Liver (tissue), 9 donors: ENCODE results near the gene STYXL2. TPM values are rescaled to one million over a fixed set of nuclear protein-coding genes. Genes with fewer than 3 reads are reported as not detected.

Experiments
- DNase-seq: peaks from one replicate; pipeline ENCODE4 v3.0.0-alpha.2; 2017; ENCODE audit warnings: low spot score
- H3K27ac ChIP-seq, 2 donors: one replicate each; pipeline ENCODE4 v1.7.0; 2013; ENCODE audit warnings: inconsistent platforms in 2 of 2, low read length in 2 of 2, control low read depth in 1 of 2, low read depth in 1 of 2, mild to moderate bottlenecking in 1 of 2
- H3K27me3 ChIP-seq, 4 donors: one replicate each; pipeline versions ENCODE4 v1.6.1 to v1.7.0; 2013; ENCODE audit warnings: low read length in 3 of 4, inconsistent platforms in 1 of 4, mild to moderate bottlenecking in 1 of 4, moderate library complexity in 1 of 4; ENCODE audit not compliant: control insufficient read depth in 4 of 4, insufficient read depth in 4 of 4
- H3K36me3 ChIP-seq, 4 donors: one replicate each; pipeline versions ENCODE4 v1.6.1 to v1.7.0; 2013; ENCODE audit warnings: low read length in 3 of 4, mild to moderate bottlenecking in 3 of 4, low read depth in 1 of 4, moderate library complexity in 1 of 4; ENCODE audit not compliant: control insufficient read depth in 4 of 4, insufficient read depth in 3 of 4
- H3K4me1 ChIP-seq, 4 donors: one replicate each; pipeline versions ENCODE4 v1.6.1 to v1.7.0; 2013; ENCODE audit warnings: low read length in 3 of 4, mild to moderate bottlenecking in 3 of 4, moderate library complexity in 1 of 4; ENCODE audit not compliant: control insufficient read depth in 4 of 4, insufficient read depth in 4 of 4
- H3K4me3 ChIP-seq, 3 donors: one replicate each; pipeline versions ENCODE4 v1.6.1 to v1.7.0; 2013; ENCODE audit warnings: low read length in 3 of 3, control low read depth in 1 of 3, low read depth in 1 of 3, mild to moderate bottlenecking in 1 of 3
- H3K9ac ChIP-seq, 2 donors: one replicate each; pipeline ENCODE4 v1.7.0; 2013; ENCODE audit warnings: low read length in 2 of 2, mild to moderate bottlenecking in 2 of 2, moderate library complexity in 2 of 2, control low read depth in 1 of 2, low read depth in 1 of 2
- H3K9me3 ChIP-seq, 4 donors: one replicate each; pipeline versions ENCODE4 v1.6.1 to v1.7.0; 2013; ENCODE audit warnings: low read length in 3 of 4; ENCODE audit not compliant: control insufficient read depth in 4 of 4
- ATF3 ChIP-seq: IDR thresholded peaks from 2 replicates; pipeline ENCODE4 v1.6.1; 2016; ENCODE audit warnings: antibody characterized with exemption
- CTCF ChIP-seq: fragments of 150-350 bp; IDR thresholded peaks from 2 replicates; pipeline ENCODE4 v1.5.1; 2017; ENCODE audit warnings: improper control_type of control experiment, low read depth, low read length; ENCODE audit not compliant: missing input control
- FOXA1 ChIP-seq: IDR thresholded peaks from 2 replicates; pipeline ENCODE4 v1.6.1; 2016; ENCODE audit warnings: antibody characterized with exemption
- GABPA ChIP-seq, 2 donors: IDR thresholded peaks in 1 of 2; conservative IDR thresholded peaks in 1 of 2; 2 replicates each; pipeline ENCODE4 v1.6.1; 2016; ENCODE audit warnings: antibody characterized with exemption in 2 of 2, mild to moderate bottlenecking in 1 of 2, moderate library complexity in 1 of 2
- HNF4A ChIP-seq, 2 donors: conservative IDR thresholded peaks; 2 replicates each; pipeline ENCODE4 v1.6.1; 2016; ENCODE audit warnings: antibody characterized with exemption in 2 of 2, mild to moderate bottlenecking in 2 of 2
- HNF4G ChIP-seq: IDR thresholded peaks from 2 replicates; pipeline ENCODE4 v1.6.1; 2016; ENCODE audit warnings: antibody characterized with exemption
- JUND ChIP-seq, 2 donors: IDR thresholded peaks; 2 replicates each; pipeline ENCODE4 v1.6.1; 2016; ENCODE audit warnings: antibody characterized with exemption in 2 of 2
- MAX ChIP-seq: IDR thresholded peaks from 2 replicates; pipeline ENCODE4 v1.6.1; 2016; ENCODE audit warnings: antibody characterized with exemption
- NR2F2 ChIP-seq: IDR thresholded peaks from 2 replicates; pipeline ENCODE4 v1.6.1; 2016; ENCODE audit warnings: antibody characterized with exemption
- REST ChIP-seq: IDR thresholded peaks from 2 replicates; pipeline ENCODE4 v1.6.1; 2016; ENCODE audit warnings: antibody characterized with exemption, mild to moderate bottlenecking
- RXRA ChIP-seq, 2 donors: IDR thresholded peaks; 2 replicates each; pipeline ENCODE4 v1.6.1; 2017 to 2018; ENCODE audit warnings: antibody characterized with exemption in 2 of 2, mild to moderate bottlenecking in 1 of 2
- TAF1 ChIP-seq: conservative IDR thresholded peaks from 2 replicates; pipeline ENCODE4 v1.6.1; 2016; ENCODE audit warnings: antibody characterized with exemption, mild to moderate bottlenecking
- ZBTB33 ChIP-seq: IDR thresholded peaks from 2 replicates; pipeline ENCODE4 v1.6.1; 2016; ENCODE audit warnings: antibody characterized with exemption
- WGBS: extraction: QIAGEN DNeasy Blood & Tissue Kit; methylation state at CpG from one replicate; pipeline ENCODE4 v1.1.7; 2013; 5-methylcytosine and 5-hydroxymethylcytosine counted together
- polyA plus RNA-seq, 2 donors: library from polyadenylated mRNA; stranded (reverse) in 1 of 2; unstranded in 1 of 2; fragments of 200-250 nt in 1 of 2; fragments of >200 nt in 1 of 2; fragmentation: Nextera tagmentation in 1 of 2; extraction: Ambion mirVana in 1 of 2; gene quantifications; one replicate each; pipeline versions ENCODE4 v1.2.1 to v1.2.3, GENCODE V29; 2013 to 2015
- total RNA-seq, 2 donors: library from RNA; depleted of rRNA; stranded (reverse); fragments of >200 nt; gene quantifications; one replicate each; pipeline ENCODE4 v1.2.3, GENCODE V29; 2014
- donor health status: healthy.
- donor health status: healthy.
- donor health status: healthy.
- donor health status: healthy.
- donor health status: healthy.

STYXL2 gene
- total and polyA plus RNA-seq, 4 donors, result 0.28 TPM; not detected in 3

GRCh38 chr1:167137793-167138510 is 44.1 kb downstream of the STYXL2 start:
- WGBS, result 63% methylated on average over 3 of the region's 3 CpGs
- DNase-seq, result no peak
- H3K27me3 ChIP-seq, result no peaks in the 10 kb centered on the region
- no peaks in the 10 kb centered on the region for H3K4me1 ChIP-seq
- no peaks in the 10 kb centered on the region for H3K36me3 ChIP-seq
- TF ChIP-seq FOXA1, result no peak
- no peak for TF ChIP-seq CTCF
- no peak for TF ChIP-seq REST
- no peak for TF ChIP-seq RXRA (IDR thresholded peaks at IDR 0.05)
- TF ChIP-seq NR2F2, result no peak
- TF ChIP-seq JUND (IDR thresholded peaks at IDR 0.05), result no peak
- TF ChIP-seq HNF4A (conservative IDR thresholded peaks at IDR 0.05), result no peak
- TF ChIP-seq TAF1, result no peak
- no peak for TF ChIP-seq GABPA (IDR thresholded peaks at IDR 0.05 in 1 of 2, conservative IDR thresholded peaks at IDR 0.05 in 1 of 2)
- TF ChIP-seq ZBTB33, result no peak
- no peak for TF ChIP-seq MAX
- TF ChIP-seq HNF4G, result no peak
- no peak for TF ChIP-seq ATF3
- no peak overlapping the region for H3K4me3 ChIP-seq
- H3K9ac ChIP-seq, result no peak overlapping the region
- no peak overlapping the region for H3K27ac ChIP-seq
- H3K9me3 ChIP-seq, result no peaks in the 10 kb centered on the region

- TF ChIP-seq HNF4A (conservative IDR thresholded peaks at IDR 0.05) (no peak), RXRA (IDR thresholded peaks at IDR 0.05) (no peak)
- Histone ChIP-seq H3K9me3 (no peaks in the 10 kb centered on the region), H3K36me3 (no peaks in the 10 kb centered on the region), H3K9ac (no peak overlapping the region), H3K4me1 (no peaks in the 10 kb centered on the region), H3K27ac (no peak overlapping the region), H3K4me3 (no peak overlapping the region), H3K27me3 (no peaks in the 10 kb centered on the region)
- WGBS, result 78% methylated on average over 1 of the region's 1 CpG
- no peak for DNase-seq
Measured at GRCh38 chr1:167138703-167139102, 44.8 kb downstream of the STYXL2 start.
